ENCODE measurements around the gene HPS5.

GRCh38 chr11:18368221-18368620 is 46.3 kb upstream of the HPS5 start:
- TF ChIP-seq CTCF (IDR thresholded peaks at IDR 0.05) (no peak), POLR2AphosphoS5 (IDR thresholded peaks at IDR 0.05) (no peak)

All from breast epithelium (tissue), 3 donors.